ENCODE measurements around the gene ENOX1. TPM values are rescaled to one million over a fixed set of nuclear protein-coding genes. Genes with fewer than 3 reads are reported as not detected.

Gene ENOX1
- total RNA-seq, 1 experiment from 2014 or later: 0.35 TPM

GRCh38 chr13:43298816-43299215 is 488.0 kb downstream of the ENOX1 start:
- H3K9me3 ChIP-seq (ENCODE audit: insufficient read depth, low read depth): no peaks in the 10 kb centered on the region
- no peak overlapping the region for H3K27ac ChIP-seq
- H3K4me1 ChIP-seq (replicated peaks; ENCODE audit: insufficient read depth): no peaks in the 10 kb centered on the region
- H4K20me1 ChIP-seq (ENCODE audit: insufficient read depth): no peaks in the 10 kb centered on the region
- no peaks in the 10 kb centered on the region for H3K36me3 ChIP-seq (ENCODE audit: low read depth)
- H3K4me3 ChIP-seq: no peak overlapping the region
- no peak overlapping the region for H2AFZ ChIP-seq
- no peak for DNase-seq
- no peaks in the 10 kb centered on the region for H3K27me3 ChIP-seq (ENCODE audit: insufficient read depth, low read depth)
- BruUV-seq (replicated peaks): no TSS peak
- H3K4me2 ChIP-seq: no peak overlapping the region
- H3F3A ChIP-seq (ENCODE audit: insufficient read depth, low read depth): no peaks in the 10 kb centered on the region
- CTCF ChIA-PET: no interaction called here
- H3K79me2 ChIP-seq (ENCODE audit: low read depth): no peaks in the 10 kb centered on the region
- H3K9me2 ChIP-seq (ENCODE audit: insufficient read depth): no peaks in the 10 kb centered on the region
- POLR2A ChIA-PET (ENCODE audit: unreplicated experiment): no interaction called here
- intact Hi-C loops (cut with micrococcal nuclease; ENCODE audit: unreplicated experiment): no loop called here
- TF ChIP-seq EZH2 (IDR thresholded peaks at IDR 0.05; ENCODE audit: low read depth): no peak

- ChIA-PET POLR2A (ENCODE audit: unreplicated experiment) (no interaction called here), CTCF (no interaction called here)
- Histone ChIP-seq H3K9me2 (ENCODE audit: insufficient read depth) (no peaks in the 10 kb centered on the region), H3K4me3 (no peak overlapping the region), H4K20me1 (ENCODE audit: insufficient read depth) (no peaks in the 10 kb centered on the region), H3K79me2 (ENCODE audit: low read depth) (no peaks in the 10 kb centered on the region), H3K36me3 (ENCODE audit: low read depth) (no peaks in the 10 kb centered on the region), H3F3A (ENCODE audit: insufficient read depth, low read depth) (no peaks in the 10 kb centered on the region), H3K27ac (no peak overlapping the region), H3K9me3 (ENCODE audit: insufficient read depth, low read depth) (no peaks in the 10 kb centered on the region), H3K4me1 (replicated peaks; ENCODE audit: insufficient read depth) (no peaks in the 10 kb centered on the region), H3K27me3 (ENCODE audit: insufficient read depth, low read depth) (no peaks in the 10 kb centered on the region), H3K4me2 (no peak overlapping the region), H2AFZ (no peak overlapping the region)
- BruUV-seq (replicated peaks): no TSS peak
- TF ChIP-seq CTCF (conservative IDR thresholded peaks at IDR 0.05) (no peak), EZH2 (IDR thresholded peaks at IDR 0.05; ENCODE audit: low read depth) (no peak)
- intact Hi-C loops (cut with micrococcal nuclease; ENCODE audit: unreplicated experiment): no loop called here
- no peak for DNase-seq
Measured at GRCh38 chr13:43297967-43298678, 488.6 kb downstream of the ENOX1 start.

- Histone ChIP-seq H4K20me1 (ENCODE audit: insufficient read depth) (no peaks in the 10 kb centered on the region), H3K9me2 (ENCODE audit: insufficient read depth) (no peaks in the 10 kb centered on the region), H3K9me3 (ENCODE audit: insufficient read depth, low read depth) (no peaks in the 10 kb centered on the region), H3K79me2 (ENCODE audit: low read depth) (no peaks in the 10 kb centered on the region), H3K4me1 (replicated peaks; ENCODE audit: insufficient read depth) (no peaks in the 10 kb centered on the region), H3K27ac (no peak overlapping the region), H3K27me3 (ENCODE audit: insufficient read depth, low read depth) (no peaks in the 10 kb centered on the region), H3K36me3 (ENCODE audit: low read depth) (no peaks in the 10 kb centered on the region), H3K4me2 (no peak overlapping the region), H3F3A (ENCODE audit: insufficient read depth, low read depth) (no peaks in the 10 kb centered on the region), H2AFZ (no peak overlapping the region), H3K4me3 (no peak overlapping the region)
- no TSS peak for BruUV-seq (replicated peaks)
- no peak for TF ChIP-seq CTCF (conservative IDR thresholded peaks at IDR 0.05)
- ChIA-PET CTCF (no interaction called here), POLR2A (ENCODE audit: unreplicated experiment) (no interaction called here)
- no peak for DNase-seq
- intact Hi-C loops (cut with micrococcal nuclease; ENCODE audit: unreplicated experiment): no loop called here
Measured at GRCh38 chr13:43295825-43296564, 490.8 kb downstream of the ENOX1 start.
